HepG2 (cell line): Measurements from ENCODE around the gene TXN2. TPM values are rescaled to one million over a fixed set of nuclear protein-coding genes. Genes with fewer than 3 reads are reported as not detected.

Source experiments
- AGO1 ChIP-seq: fragments of 200-400 bp; formaldehyde crosslinking; IDR thresholded peaks from 2 replicates; pipeline ENCODE4 v1.6.1; 2017; ENCODE audit warnings: mild to moderate bottlenecking, low read depth, low read length, moderate library complexity; ENCODE audit not compliant: poor library complexity, severe bottlenecking
- ESRRA ChIP-seq: sonication (generic); formaldehyde crosslinking; IDR thresholded peaks from 2 replicates; pipeline ENCODE4 v1.5.1; 2020; ENCODE audit warnings: mild to moderate bottlenecking, low read depth, missing genetic modification reagents
- IKZF4 ChIP-seq: sonication (generic); formaldehyde crosslinking; IDR thresholded peaks from 2 replicates; pipeline ENCODE4 v1.5.1; 2020; ENCODE audit warnings: borderline replicate concordance, mild to moderate bottlenecking, low read depth, missing genetic modification reagents; ENCODE audit errors: not compliant biosample characterization
- KDM2A ChIP-seq: sonication (generic); formaldehyde crosslinking; IDR thresholded peaks from 2 replicates; pipeline ENCODE4 v1.4.0; 2020; ENCODE audit warnings: low read depth, missing genetic modification reagents, borderline replicate concordance
- MIER2 ChIP-seq: IDR thresholded peaks from 2 replicates; pipeline ENCODE4 v1.6.1; 2016; ENCODE audit warnings: missing biosample characterization, missing genetic modification reagents
- NR2F1 ChIP-seq, 2 experiments: fragments of 450-650 bp in 1 of 2; formaldehyde crosslinking in 1 of 2; IDR thresholded peaks; 2 replicates each; pipeline versions ENCODE4 v1.5.0 to v1.6.1; 2016 to 2020; ENCODE audit warnings: mild to moderate bottlenecking in 1 of 2, missing compliant biosample characterization in 1 of 2, missing genetic modification reagents in 1 of 2, moderate library complexity in 1 of 2
- POGZ ChIP-seq: sonication (generic); formaldehyde crosslinking; IDR thresholded peaks from 2 replicates; pipeline ENCODE4 v1.4.0; 2020; ENCODE audit warnings: mild to moderate bottlenecking, missing genetic modification reagents
- SYNCRIP ChIP-seq: fragments of 200-400 bp; formaldehyde crosslinking; IDR thresholded peaks from 2 replicates; pipeline ENCODE4 v1.6.1; 2018; ENCODE audit warnings: mild to moderate bottlenecking, low read depth, low read length; ENCODE audit not compliant: insufficient read depth
- TGIF2 ChIP-seq: IDR thresholded peaks from 2 replicates; pipeline ENCODE4 v1.6.1; 2016; ENCODE audit warnings: control low read depth, missing compliant biosample characterization
- ZNF484 ChIP-seq: sonication (generic); formaldehyde crosslinking; IDR thresholded peaks from 2 replicates; pipeline ENCODE4 v1.5.1; 2020; ENCODE audit warnings: mild to moderate bottlenecking, low read depth, missing genetic modification reagents, borderline replicate concordance
- ZNF562 ChIP-seq: sonication (generic); formaldehyde crosslinking; IDR thresholded peaks from 2 replicates; pipeline ENCODE4 v1.8.0; 2022; ENCODE audit warnings: missing genetic modification reagents, borderline replicate concordance
- ZNF776 ChIP-seq: sonication (generic); formaldehyde crosslinking; IDR thresholded peaks from 2 replicates; pipeline ENCODE4 v1.4.0; 2020; ENCODE audit warnings: mild to moderate bottlenecking, missing genetic modification reagents
- ZNF839 ChIP-seq: sonication (generic); formaldehyde crosslinking; IDR thresholded peaks from 2 replicates; pipeline ENCODE4 v1.4.0; 2020; ENCODE audit warnings: missing genetic modification reagents, mild to moderate bottlenecking, borderline replicate concordance
- polyA plus RNA-seq, 8 experiments: library from polyadenylated mRNA; depleted of rRNA in 3 of 8; stranded (reverse) in 7 of 8; unstranded in 1 of 8; fragments of >200 nt; fragmentation: Illumina TruSeq in 4 of 8; extraction: Trizol in 4 of 8; gene quantifications; 2 replicates each; pipeline versions ENCODE4 v1.2.1 to v1.2.3, GENCODE V29; 2011 to 2016; ENCODE audit warnings: low read depth in 4 of 8, missing spikeins in 1 of 8, mixed read lengths in 1 of 8; ENCODE audit not compliant: insufficient read depth in 1 of 8
- total RNA-seq, 5 experiments: library from RNA; depleted of rRNA; stranded (reverse); fragments of >200 nt; fragmentation: Illumina TruSeq; extraction: Trizol; gene quantifications; 2 replicates each; pipeline ENCODE4 v1.2.3, GENCODE V29; 2016; ENCODE audit warnings: low read depth in 1 of 5
- TF ChIP-seq, protein P1 (sequence below): sonication (generic); formaldehyde crosslinking; IDR thresholded peaks from 2 replicates; pipeline ENCODE4 v1.5.1; 2020; ENCODE audit warnings: missing genetic modification reagents, mild to moderate bottlenecking, borderline replicate concordance
- TF ChIP-seq, protein P2 (sequence below): sonication (generic); formaldehyde crosslinking; IDR thresholded peaks from 2 replicates; pipeline ENCODE4 v1.4.0; 2020; ENCODE audit warnings: missing genetic modification reagents, low read depth, mild to moderate bottlenecking, borderline replicate concordance
- TF ChIP-seq, protein P3 (sequence below), 2 experiments: sonication (generic) in 1 of 2; formaldehyde crosslinking in 1 of 2; IDR thresholded peaks; 2 replicates each; pipeline versions ENCODE4 v1.6.1 to v1.9.0; 2014 to 2022; ENCODE audit warnings: antibody characterized with exemption in 1 of 2, borderline replicate concordance in 1 of 2, inconsistent platforms in 1 of 2, low read depth in 1 of 2, missing genetic modification reagents in 1 of 2

TXN2 gene
- total and polyA plus RNA-seq, 2 of the 13 experiments (the other 11 are each of a cell fraction or from before 2014, with no cell fraction given): 41.4 to 109 TPM

DNA sequence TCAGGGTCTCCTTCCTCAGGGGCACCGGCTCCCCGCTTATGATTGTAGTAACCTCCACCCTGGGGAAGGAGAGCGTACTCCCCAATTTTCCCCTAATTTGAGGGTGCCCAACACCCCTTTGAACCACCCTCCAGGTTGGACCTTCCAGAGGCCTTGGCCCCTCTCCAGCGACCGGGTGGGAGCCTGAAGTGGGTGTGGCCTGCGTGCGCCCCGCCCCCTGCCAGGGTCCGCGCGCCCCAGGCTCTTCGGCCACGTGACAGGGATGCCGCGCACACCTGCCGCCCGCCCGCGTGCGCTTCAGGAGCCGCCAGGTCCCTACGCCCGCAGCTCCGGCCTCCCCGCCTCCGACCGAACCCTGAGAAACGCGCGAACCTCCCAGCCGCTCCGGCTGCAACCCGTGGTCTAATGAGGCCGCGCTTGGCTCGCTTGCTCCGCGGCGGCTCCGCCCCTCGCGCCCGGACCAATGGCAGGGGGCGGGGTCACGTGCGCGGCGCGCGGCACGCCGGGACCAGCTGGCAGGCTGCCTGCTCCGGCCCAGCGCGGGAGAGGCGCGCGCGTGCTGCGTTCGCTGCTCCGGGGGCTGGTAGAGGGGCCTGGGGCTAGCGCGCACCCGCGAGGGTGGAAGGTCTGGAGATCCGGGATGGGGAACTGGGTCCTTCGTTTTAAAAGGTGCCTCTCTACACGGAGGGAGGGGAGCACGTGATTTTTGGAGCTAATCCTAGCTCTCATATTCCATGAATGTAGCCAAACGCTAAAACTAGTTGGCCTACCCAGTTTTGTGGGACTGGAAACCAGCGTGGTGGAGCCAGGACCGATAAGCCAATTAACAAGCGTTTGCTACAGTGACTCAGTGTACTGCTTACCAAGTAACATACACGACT, 25.4 kb upstream of the TXN2 start, which contains the start of gene FOXRED2 (continued):
- TF ChIP-seq, protein P1, sequence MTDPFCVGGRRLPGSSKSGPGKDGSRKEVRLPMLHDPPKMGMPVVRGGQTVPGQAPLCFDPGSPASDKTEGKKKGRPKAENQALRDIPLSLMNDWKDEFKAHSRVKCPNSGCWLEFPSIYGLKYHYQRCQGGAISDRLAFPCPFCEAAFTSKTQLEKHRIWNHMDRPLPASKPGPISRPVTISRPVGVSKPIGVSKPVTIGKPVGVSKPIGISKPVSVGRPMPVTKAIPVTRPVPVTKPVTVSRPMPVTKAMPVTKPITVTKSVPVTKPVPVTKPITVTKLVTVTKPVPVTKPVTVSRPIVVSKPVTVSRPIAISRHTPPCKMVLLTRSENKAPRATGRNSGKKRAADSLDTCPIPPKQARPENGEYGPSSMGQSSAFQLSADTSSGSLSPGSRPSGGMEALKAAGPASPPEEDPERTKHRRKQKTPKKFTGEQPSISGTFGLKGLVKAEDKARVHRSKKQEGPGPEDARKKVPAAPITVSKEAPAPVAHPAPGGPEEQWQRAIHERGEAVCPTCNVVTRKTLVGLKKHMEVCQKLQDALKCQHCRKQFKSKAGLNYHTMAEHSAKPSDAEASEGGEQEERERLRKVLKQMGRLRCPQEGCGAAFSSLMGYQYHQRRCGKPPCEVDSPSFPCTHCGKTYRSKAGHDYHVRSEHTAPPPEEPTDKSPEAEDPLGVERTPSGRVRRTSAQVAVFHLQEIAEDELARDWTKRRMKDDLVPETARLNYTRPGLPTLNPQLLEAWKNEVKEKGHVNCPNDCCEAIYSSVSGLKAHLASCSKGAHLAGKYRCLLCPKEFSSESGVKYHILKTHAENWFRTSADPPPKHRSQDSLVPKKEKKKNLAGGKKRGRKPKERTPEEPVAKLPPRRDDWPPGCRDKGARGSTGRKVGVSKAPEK: no peak
- TF ChIP-seq ZNF484: no peak
- TF ChIP-seq ESRRA (CRISPR knock-in tag): peak; percentile 82
- TF ChIP-seq SYNCRIP: no peak
- TF ChIP-seq ZNF839 (CRISPR knock-in tag): peak; percentile 96; the same call in 1 of the 2 replicates
- TF ChIP-seq AGO1: no peak
- TF ChIP-seq IKZF4: peak; percentile 95
- peak; percentile 95 for TF ChIP-seq ZNF562 (CRISPR knock-in tag)
- peak; percentile 69 for TF ChIP-seq POGZ (CRISPR knock-in tag)
- TF ChIP-seq, protein P2, sequence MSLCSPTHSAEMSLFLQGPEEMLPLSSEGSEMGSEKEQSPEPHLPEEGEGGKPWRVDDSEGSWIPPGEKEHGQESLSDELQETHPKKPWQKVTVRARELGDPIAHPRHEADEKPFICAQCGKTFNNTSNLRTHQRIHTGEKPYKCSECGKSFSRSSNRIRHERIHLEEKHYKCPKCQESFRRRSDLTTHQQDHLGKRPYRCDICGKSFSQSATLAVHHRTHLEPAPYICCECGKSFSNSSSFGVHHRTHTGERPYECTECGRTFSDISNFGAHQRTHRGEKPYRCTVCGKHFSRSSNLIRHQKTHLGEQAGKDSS: peak; percentile 72; the same call in 1 of the 2 replicates
- TF ChIP-seq ZNF776 (CRISPR knock-in tag): peak; percentile 99
- TF ChIP-seq, protein P3, sequence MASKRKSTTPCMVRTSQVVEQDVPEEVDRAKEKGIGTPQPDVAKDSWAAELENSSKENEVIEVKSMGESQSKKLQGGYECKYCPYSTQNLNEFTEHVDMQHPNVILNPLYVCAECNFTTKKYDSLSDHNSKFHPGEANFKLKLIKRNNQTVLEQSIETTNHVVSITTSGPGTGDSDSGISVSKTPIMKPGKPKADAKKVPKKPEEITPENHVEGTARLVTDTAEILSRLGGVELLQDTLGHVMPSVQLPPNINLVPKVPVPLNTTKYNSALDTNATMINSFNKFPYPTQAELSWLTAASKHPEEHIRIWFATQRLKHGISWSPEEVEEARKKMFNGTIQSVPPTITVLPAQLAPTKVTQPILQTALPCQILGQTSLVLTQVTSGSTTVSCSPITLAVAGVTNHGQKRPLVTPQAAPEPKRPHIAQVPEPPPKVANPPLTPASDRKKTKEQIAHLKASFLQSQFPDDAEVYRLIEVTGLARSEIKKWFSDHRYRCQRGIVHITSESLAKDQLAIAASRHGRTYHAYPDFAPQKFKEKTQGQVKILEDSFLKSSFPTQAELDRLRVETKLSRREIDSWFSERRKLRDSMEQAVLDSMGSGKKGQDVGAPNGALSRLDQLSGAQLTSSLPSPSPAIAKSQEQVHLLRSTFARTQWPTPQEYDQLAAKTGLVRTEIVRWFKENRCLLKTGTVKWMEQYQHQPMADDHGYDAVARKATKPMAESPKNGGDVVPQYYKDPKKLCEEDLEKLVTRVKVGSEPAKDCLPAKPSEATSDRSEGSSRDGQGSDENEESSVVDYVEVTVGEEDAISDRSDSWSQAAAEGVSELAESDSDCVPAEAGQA (IDR thresholded peaks at IDR 0.05; ENCODE audit: low read depth): no peak
- TF ChIP-seq, protein P3 (CRISPR knock-in tag; IDR thresholded peaks at IDR 0.05; ENCODE audit: borderline replicate concordance): peak; percentile 98
- peak; percentile 72; the same call in 1 of the 2 replicates for TF ChIP-seq KDM2A (CRISPR knock-in tag)
- no peak for TF ChIP-seq MIER2 (CRISPR knock-in tag)
- TF ChIP-seq NR2F1 (CRISPR knock-in tag; IDR thresholded peaks at IDR 0.05): no peak
- peak; percentile 70; the same call in 1 of the 2 replicates for TF ChIP-seq TGIF2 (CRISPR knock-in tag)
